HG03521 (cell line): ENCODE measurements around the gene LOC101059915.
"Not testable (repeated sequence)": the region's sequence is repeated elsewhere in the genome, so short reads cannot be mapped to it uniquely, and the experiment has no call there.

ENCODE experiments used
- ATAC-seq: cut with Tn5 transposase; IDR thresholded peaks from one replicate; pipeline ENCODE4 v1.9.1; 2021; ENCODE audit warnings: mild to moderate bottlenecking, moderate library complexity; ENCODE audit not compliant: unreplicated experiment

LOC101059915 gene

GRCh38 chrX:71638409-71638808 lies 28.9 kb upstream of the LOC101059915 start:
- ATAC-seq: no peak

- no peak for ATAC-seq
These were observed 27.3 kb upstream of the LOC101059915 start for GRCh38 chrX:71640002-71640401.

- ATAC-seq: not testable (repeated sequence)
These were observed 22.9 kb upstream of the LOC101059915 start for GRCh38 chrX:71644406-71644805.

- ATAC-seq: peak; percentile 70
These were observed 16.9 kb upstream of the LOC101059915 start for GRCh38 chrX:71650333-71650969.

- no peak for ATAC-seq
These were observed 14.9 kb upstream of the LOC101059915 start for GRCh38 chrX:71652405-71652804.

GRCh38 chrX:71653344-71653743 lies 14.0 kb upstream of the LOC101059915 start:
- ATAC-seq: no peak

GRCh38 chrX:71657267-71657666 lies 10.1 kb upstream of the LOC101059915 start:
- ATAC-seq: no peak

- ATAC-seq: no peak
These were observed 8.0 kb upstream of the LOC101059915 start for GRCh38 chrX:71659342-71659741.

GRCh38 chrX:71659959-71660358 lies 7.4 kb upstream of the LOC101059915 start:
- no peak for ATAC-seq

GRCh38 chrX:71660562-71661416 lies 6.6 kb upstream of the LOC101059915 start:
- no peak for ATAC-seq

GRCh38 chrX:71661919-71662318 lies 5.4 kb upstream of the LOC101059915 start:
- ATAC-seq: no peak

GRCh38 chrX:71662654-71663053 lies 4.7 kb upstream of the LOC101059915 start:
- not testable (repeated sequence) for ATAC-seq

GRCh38 chrX:71663238-71663637 lies 4.1 kb upstream of the LOC101059915 start:
- ATAC-seq: not testable (repeated sequence)

GRCh38 chrX:71664202-71664601 lies 3.1 kb upstream of the LOC101059915 start:
- not testable (repeated sequence) for ATAC-seq

- ATAC-seq: no peak
These were observed 2.4 kb upstream of the LOC101059915 start for GRCh38 chrX:71664889-71665491.

GRCh38 chrX:71665747-71666146 lies 1.6 kb upstream of the LOC101059915 start:
- ATAC-seq: no peak

GRCh38 chrX:71666240-71667223 lies 814 bp upstream of the LOC101059915 start:
- ATAC-seq: no peak

GRCh38 chrX:71668248-71668595 lies 876 bp downstream of the LOC101059915 start:
- ATAC-seq: no peak

- no peak for ATAC-seq
These were observed 2.1 kb downstream of the LOC101059915 start for GRCh38 chrX:71669492-71669891.

- not testable (repeated sequence) for ATAC-seq
These were observed 2.6 kb downstream of the LOC101059915 start for GRCh38 chrX:71669947-71670346.
